HG02840 (cell line): Measurements from ENCODE around the gene BRINP1.

Experiments
- ATAC-seq: cut with Tn5 transposase; IDR thresholded peaks from one replicate; pipeline ENCODE4 v1.9.1; 2021; ENCODE audit warnings: mild to moderate bottlenecking, moderate library complexity, moderate number of reproducible peaks; ENCODE audit not compliant: unreplicated experiment, low FRiP score

The BRINP1 gene

DNA sequence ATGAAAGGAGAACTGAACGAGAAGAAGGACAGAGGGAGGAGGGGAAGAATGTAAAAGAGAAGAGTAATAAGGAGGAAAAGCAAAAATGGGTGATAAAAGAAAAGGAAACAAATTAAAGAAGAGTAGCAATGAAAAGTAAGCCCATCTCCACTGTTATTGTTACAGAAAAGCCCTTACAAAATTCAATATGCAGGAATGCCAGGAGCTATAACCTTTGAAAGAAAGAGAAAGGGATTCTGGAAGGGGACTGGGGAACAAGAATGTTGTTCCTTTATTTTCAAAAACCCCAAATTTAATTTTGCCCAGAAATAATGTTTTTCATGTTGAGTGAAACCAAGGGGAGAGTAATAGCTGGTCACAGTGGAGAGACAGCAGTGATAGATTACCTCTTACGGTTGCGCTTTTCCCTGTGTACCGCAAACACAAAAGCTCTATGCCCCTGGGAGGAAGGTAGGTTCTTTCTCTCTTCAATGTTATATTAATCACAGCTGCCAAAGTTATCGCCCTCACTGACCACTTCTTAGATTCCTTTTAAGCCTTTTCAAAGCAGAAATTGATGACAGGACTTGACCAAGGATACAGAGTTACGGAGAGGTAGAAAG lies 86.7 kb downstream of the BRINP1 start:
- no peak for ATAC-seq

DNA sequence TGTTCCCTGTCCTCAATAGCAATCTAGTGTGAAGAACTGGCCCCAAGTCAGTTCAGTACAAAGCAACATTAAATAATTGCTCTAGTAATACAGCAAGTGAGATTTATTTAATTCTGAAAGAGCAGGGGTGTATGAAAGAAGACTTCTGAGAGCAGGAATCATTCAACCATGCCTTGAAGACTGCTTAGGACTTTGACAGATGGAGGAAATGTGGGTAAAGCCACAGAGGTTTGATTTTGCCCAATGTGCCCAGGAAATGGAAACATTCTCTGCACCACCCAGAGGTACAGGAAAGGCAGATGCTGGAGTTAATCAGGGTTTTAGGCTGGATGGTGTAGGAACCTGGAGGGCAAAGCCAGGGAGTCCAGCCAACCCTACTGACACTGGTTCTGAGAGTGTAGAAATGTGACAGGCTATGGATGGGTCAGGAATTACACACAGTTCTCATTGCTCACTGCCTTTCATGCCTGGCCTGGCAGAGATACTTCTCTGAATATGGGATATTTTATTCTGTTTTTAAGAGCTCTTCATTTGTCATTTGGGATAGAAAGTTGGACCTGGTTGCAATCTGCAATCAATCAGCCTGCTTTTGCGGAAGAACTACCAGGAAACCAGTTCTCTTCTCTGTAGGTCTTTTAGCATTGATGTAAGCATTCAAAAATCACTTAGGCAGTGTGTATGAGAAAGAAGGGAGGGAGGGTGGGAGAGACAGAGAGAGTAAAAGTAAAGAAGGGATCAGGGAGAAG lies 88.3 kb downstream of the BRINP1 start:
- no peak for ATAC-seq

DNA sequence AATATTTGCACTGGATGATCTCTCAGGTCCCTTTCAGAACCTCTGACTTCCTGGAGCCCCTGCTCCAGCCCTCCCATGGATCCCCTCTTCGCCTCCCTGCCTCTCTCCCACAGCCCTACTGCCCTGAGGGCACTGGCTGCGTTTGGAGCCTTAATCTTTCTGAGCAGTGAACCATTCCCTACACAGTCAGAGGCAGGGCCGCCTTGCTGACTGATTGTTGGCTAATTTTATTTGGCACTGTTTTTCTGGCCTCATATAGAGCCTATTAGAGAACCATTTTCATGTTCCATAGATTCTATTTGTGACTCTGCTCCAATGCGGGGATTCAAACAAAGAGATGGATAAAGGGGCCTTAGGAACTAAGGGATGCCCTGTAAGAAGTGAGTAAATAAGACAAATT lies 91.1 kb downstream of the BRINP1 start:
- ATAC-seq: no peak

DNA sequence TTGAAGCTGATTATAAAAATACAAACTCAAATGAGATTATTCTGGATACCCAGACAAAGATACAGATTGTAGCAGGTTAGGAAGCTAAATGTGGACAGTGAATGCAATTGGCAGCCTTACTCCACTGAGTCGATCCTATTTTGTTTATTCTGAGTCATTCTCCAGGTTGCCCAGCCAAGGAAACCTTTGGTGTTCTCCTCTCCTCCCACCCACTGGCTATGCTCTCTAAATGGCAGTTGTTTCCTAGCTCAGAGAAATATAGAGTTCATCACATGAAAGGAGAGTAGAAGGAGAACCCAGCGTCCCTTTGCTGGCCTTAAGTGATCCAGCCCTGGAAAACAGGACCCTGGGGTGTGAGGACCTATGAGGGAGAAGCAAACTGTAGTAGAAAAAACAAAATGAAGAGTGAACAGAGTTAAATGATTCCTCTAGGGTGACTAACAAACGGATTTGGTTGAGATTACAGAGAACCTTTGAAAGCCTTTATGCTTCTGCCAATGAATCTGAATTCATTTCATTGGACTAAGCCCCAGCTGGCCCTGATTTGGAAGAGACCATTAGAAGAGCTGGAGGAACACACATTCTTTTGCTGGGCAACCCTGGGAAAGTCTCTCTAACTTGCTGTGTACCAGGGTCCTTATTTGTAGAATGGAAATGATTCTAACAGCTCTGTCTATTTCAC lies 95.1 kb downstream of the BRINP1 start:
- no peak for ATAC-seq

DNA sequence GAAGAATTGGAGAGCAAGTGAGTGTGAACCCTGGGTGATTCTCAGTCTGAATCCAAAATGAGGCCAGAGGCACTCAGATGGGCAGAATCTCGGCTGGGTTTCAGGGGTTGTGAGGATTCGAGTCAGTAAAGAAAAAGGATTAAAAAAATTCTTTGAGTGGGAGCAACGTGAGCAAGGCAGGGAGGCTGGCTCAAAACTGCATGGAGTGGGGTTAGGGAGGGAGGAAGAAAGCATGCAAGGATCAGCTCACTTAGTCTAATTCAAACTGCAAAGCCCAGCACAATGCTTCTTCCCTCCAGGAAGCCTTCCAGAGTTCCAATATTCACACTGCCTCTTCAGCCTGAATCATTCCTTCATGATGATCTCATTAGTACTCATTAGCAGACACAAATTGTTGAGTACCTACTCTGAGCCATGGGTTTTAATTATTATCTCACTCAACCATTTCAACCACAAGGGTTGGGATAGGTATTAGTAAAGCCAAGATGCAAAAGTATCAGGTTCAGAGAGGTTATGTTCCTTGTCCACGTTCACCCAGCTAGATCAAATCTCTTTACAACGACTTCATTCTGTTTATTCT lies 95.8 kb downstream of the BRINP1 start:
- no peak for ATAC-seq

DNA sequence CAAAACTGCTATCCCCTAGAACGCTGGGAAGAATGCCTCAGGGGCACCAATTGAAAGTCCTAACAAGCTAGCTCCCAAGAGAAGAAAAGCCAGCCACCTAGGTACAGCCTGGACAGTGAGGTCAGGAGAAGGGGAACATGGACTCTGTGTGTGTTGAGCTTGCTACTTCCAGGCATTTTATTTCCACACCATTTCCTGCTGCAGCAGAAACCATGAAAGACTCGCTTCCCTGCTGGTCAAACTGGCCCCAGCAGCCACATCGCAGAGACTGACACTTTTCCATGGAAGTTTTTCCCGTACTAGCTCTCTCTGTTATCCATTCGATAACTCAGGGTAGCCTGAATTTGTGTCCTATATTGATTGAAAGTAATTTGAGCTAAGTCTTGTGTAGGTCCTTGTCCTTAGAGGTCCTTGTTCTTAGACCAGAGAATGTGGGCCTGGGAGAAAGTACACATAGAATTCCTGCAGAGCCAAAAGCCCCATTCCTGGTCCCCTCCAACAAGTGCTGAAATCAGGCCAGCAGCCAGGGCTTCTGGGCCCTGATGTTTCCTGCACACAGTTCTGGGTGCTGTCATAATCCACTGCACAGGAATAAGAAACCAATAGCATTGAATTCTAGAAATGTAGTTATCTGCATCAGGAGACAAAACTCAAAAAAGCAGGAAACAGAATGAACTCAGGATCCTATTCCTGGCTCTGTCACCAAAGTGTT lies 96.6 kb downstream of the BRINP1 start:
- no peak for ATAC-seq

DNA sequence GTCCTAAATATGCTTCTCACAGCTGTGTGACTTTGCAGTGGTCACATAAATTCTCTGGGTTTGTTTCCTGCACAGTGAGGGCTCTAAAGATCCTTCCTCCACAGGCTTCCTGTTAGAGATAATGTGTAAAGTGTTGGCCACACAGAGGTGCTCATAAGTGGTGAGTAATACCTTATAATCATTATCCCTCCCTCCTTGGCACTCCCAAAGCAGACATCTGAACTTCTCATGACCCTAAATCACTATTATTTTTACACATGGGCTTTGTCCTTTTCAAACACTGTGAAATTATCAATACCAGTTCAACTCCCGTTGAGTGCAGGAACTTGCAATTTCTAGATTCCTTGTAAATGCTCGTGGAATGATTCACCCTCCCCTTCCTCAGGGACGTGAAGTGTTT lies 100.2 kb downstream of the BRINP1 start:
- no peak for ATAC-seq

DNA sequence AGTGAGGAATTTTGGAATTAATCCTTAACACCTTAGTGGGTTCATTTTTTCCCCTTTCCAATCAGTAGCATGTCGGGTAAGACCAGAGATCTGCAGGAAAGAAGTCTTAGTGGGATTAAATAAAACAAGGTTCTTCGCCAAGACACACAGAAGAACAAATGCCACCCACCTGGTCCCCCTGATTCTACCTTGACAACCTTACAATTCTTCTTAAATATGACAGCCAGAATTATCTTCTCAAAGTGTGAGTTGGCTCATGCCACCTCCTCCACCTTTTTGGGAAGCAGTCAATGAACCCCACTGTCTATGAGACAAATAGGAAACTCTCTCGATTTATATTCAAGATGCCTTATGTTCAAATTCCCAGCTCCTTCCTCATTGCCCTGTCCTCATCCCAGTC lies 105.1 kb downstream of the BRINP1 start:
- ATAC-seq: no peak

DNA sequence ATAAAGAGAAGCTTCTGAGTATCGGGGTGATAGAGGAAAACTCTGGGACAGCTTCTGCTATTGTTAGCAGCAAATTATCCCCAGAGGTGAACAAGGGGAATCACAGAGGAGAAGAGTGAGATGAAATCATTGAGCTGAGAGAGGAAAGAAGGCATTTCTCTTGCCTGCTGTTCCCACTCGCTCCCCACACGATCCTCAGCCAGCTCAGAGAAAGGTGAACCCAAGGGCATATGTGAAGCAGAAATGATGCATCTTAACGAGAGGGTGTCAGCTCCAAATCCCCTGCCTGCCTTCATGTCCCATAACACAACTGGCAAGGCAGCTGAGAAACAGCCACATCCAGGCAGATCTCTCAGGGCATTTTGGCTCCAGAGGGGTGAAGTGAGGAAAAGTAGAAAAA lies 111.6 kb downstream of the BRINP1 start:
- ATAC-seq: no peak

DNA sequence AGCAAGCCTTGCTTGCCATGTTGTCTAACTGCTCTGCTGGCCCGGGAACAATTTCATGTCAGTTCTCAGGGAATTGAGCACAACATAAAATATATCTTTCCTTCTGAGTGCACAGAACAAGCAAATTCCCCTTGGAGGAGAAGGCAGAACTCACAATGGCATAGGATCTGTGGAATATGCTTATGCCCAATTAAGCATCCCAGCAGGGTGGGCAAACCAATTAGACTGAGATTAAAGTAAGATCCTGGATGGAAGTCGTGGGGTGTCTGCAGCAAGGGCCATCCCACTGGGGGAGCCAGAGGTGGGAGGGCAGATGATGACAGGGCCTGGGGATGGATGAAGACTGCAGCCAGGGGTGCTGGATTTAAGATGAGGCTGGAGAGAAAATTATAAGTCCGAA lies 114.1 kb downstream of the BRINP1 start:
- no peak for ATAC-seq

DNA sequence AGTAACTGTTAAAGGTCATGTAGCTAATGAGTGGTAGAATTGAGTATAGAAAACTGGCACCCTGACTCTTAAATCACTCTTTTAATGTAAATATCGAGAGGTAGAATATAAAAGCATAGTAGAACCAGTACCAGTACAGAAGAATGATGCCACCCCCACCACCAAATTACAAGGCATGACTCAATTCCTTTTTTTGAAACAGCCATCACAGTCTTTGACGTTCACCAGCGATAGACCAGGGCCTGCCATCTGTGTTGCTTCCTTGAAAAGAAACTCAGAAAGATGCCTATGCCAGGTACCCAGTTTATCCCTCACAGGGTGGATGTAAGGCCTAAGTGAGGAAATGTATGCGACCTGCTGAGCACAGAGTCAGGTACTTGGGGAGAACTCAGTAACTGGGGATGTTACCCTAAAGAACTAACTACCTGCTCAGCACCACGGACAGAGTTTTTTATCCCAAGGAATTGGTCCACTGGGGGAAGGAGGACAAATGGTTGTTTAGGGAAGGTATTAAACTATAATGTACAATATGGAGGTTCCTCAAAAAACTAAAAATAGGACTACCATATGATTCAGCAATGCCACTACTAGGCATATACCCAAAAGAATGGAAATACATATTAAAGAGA lies 116.5 kb downstream of the BRINP1 start:
- ATAC-seq: no peak

DNA sequence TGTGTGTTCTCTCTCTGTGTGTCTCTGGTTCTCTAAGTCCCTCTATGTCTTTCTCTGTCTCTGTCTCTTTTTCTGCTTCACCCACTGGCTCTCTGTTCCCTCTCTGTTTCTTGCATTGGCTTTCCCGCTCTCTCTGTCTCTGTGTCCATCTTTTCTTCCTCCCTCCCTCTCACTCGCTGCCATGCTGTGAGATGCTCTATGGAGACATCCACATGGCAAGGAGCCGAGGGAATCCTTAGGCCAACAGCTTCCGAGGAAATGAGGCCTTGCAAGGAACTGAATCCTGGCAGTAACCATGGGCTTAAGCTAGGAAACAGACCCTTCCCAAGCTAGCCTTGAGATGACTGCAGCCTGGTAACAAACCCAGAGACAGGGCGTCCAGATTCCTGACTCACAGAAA lies 117.3 kb downstream of the BRINP1 start:
- ATAC-seq: no peak

DNA sequence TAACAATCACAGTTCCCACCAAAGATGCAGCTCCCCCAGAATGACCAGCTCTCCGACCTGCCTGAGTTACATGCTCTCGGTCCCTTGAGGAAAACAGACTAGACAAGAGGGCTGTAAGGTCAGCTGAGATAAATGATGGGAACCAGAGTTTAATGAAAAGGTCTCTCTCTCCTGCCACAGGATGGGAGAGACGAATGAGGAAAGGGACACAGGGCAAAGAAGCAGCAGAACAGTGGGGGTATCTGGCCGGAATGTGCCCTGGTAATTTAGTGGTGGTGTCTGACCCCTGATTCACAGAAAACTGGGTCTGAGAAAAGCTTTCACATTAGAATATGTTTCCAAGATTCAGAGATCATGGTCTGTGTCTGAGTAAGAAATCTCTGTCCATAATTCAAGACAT lies 118.5 kb downstream of the BRINP1 start:
- no peak for ATAC-seq

DNA sequence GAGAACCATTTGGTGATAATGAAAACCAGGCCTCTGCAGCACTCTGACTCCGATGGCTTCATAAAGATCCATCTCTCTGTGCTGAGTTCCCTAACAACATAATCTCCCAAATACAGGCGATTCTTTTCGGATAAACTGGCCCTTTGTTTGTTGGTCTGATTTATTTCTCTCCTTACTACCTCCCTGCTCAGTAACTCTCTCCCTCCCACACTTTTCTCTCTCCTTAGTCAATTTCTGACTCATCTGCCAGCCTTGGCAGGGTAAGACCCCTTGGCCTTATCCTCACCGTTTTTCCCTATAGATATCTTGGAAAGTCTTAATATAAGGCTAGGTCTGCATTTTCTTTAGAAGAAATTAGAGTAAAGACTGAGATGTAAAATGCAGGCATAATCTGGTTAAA lies 128.7 kb downstream of the BRINP1 start:
- ATAC-seq: no peak

DNA sequence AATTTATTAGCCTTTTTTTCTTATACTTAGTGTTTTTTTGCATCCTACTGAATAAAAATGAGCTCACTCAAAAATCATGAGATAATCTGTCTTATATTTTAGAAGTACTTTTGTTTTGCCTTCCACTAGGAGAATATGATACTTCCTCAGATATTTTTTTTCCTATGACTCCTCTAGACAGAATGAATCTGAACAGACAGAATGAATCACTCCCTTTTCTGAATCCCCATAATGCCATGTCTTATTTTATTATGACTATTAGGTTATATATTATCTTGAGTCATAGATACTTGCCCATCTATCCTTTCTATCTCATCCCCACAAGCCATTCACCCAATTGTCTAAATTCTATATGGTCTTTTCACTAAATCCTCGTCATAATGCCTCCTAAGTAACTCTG lies 134.6 kb downstream of the BRINP1 start:
- ATAC-seq: no peak

DNA sequence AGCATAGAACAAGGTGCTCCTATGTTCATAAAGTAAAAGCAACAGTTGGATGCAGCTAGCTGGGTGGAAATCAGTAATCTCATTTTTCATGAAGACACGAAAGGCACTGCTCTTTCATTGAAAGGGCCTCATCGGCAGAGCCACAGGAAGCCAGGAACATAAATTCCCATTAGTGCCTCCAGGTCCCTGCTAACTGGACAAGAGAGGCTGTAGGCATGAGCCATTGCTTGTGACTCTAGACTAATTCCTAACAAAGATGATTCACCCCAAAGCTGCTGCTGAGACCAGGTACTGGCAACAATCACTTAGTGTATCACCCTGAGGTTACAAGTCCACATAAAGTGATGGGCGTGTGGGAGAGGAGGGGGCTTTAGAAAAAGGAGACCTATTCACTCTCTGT lies 141.8 kb downstream of the BRINP1 start:
- no peak for ATAC-seq

DNA sequence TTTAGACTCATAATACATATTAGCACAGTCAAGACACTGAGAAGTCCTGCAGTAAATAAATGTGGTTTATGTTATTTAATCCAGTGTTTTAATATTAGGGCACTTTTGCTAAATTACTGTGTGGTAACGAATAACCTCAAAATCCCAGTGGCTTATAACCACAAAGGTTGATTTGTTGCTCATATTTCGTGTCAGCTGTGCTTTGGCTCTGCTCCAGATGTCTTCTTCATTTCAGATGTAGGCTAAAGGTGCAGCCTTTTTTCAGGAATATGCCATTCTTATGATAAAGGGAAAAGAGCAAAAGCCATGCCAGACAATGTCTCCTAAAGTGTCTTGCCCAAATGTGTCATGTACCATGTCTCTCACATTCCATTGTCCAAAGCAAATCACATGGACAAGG lies 144.8 kb downstream of the BRINP1 start:
- no peak for ATAC-seq

DNA sequence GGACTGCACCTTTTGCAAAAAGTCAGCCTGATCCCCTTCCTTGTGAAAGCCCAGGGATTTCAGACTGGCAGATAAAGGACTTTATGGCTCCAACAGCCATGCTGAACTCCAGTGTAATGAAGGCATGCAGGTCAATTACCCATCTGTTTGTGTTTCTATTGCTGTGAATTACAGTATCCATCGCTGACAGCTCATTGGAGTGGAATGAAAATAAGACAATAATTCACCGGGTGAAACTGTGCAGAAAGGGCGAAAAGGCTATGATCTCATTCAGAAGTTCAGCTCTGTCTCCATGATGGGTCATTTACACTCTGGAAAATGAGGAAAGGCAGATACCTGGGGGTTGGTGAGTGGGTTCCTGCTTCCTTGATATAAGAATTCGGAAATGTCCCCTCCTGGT lies 148.0 kb downstream of the BRINP1 start:
- no peak for ATAC-seq

DNA sequence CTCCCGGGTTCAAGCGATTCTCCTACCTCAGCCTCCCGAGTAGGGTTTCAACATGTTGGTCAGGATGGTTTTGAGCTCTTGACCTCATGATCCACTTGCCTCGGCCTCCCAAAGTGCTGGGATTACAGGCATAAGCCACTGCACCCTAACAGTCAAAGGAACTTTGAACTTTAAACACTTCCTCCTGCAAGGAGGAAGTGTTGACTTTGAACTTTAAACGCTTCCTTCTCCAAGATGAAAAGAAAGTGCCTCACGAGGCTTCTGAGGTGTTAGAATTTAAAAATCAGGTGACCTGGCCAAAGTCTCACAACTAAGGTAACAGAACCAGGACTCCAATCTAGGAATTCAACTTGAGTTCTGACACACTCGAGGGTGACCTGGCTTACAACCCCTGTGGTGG lies 150.9 kb downstream of the BRINP1 start:
- ATAC-seq: no peak

DNA sequence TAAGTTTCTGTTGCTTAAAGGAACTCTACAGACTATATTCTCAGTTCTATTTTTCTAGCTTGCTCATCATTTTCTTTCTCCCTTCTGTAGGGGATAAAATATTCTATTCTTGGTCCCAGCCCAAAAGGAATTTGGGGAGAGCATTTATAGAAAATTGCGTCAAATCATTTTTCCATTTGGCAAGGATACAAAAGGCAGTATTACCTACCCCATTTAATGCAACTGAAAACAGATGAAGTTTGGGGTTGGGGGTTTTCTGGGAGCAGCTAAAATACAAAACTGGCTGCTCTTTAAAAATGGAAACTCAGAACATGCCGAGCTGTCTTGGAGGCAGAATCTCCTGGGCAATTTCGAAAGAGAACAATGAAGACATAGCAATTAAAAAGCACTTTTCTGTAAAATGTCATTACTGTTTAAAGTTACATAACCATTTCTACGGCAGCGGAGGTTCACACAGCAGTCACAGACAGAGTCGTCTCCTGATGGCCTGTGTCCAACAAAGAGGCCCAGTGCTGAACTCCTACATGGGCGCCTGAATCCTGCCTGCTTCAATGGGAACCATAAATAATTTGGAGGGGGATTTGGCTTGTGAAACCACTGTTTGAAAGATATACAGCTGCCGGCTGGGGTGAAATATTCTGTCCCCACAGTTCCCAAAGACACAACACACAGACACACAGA lies 152.4 kb downstream of the BRINP1 start:
- ATAC-seq: no peak
